Caco-2 (cell line): Measurements from ENCODE around the gene SRGAP3. TPM values are rescaled to one million over a fixed set of nuclear protein-coding genes. Genes with fewer than 3 reads are reported as not detected.

Experiments
- BruUV-seq: library from RNA; stranded (reverse); fragments of 400-500 nt; replicated peaks from 2 replicates; lab custom pipeline; 2021; lab: Mats Ljungman, UMichigan
- CTCF ChIA-PET: fragments of 300-600 bp; sonication (Branson Sonifier 250); formaldehyde crosslinking; loops from one replicate; lab custom pipeline; 2022; ENCODE audit warnings: antibody characterized with exemption; lab: Charles Lee
- POLR2A ChIA-PET: fragments of 300-600 bp; sonication (Branson Sonifier 250); formaldehyde crosslinking; loops from one replicate; lab custom pipeline; 2022; ENCODE audit warnings: antibody characterized with exemption; lab: Charles Lee
- DNase-seq, 2 experiments: peaks; one replicate each; pipeline versions ENCODE4 v3.0.0 to v3.0.0-alpha.2; 2020 to 2022
- H3K27me3 ChIP-seq: replicated peaks from 2 replicates; pipeline ENCODE4 v1.6.0; 2011; ENCODE audit warnings: low read length; ENCODE audit not compliant: control insufficient read depth, insufficient read depth
- H3K36me3 ChIP-seq: 2 replicates; pipeline ENCODE4 v1.5.1; 2011; ENCODE audit warnings: low read length; ENCODE audit not compliant: control insufficient read depth, insufficient read depth
- H3K4me1 ChIP-seq: fragments of 250-450 bp; sonication (Bioruptor Pico); 2 replicates; pipeline ENCODE4 v1.5.1; 2020; ENCODE audit warnings: mild to moderate bottlenecking
- H3K4me3 ChIP-seq: 2 replicates; pipeline ENCODE4 v1.5.1; 2011; ENCODE audit warnings: low read depth, mild to moderate bottlenecking, control low read depth, low read length
- H3K9me3 ChIP-seq: fragments of 250-450 bp; sonication (Bioruptor Pico); 2 replicates; pipeline ENCODE4 v1.5.1; 2020; ENCODE audit warnings: mild to moderate bottlenecking, moderate library complexity
- H3K27ac Mint-ChIP-seq: one replicate; pipeline ENCODE4 v1.8.0; 2022; ENCODE audit warnings: mixed read lengths; ENCODE audit not compliant: unreplicated experiment
- H3K27me3 Mint-ChIP-seq: one replicate; pipeline ENCODE4 v1.8.0; 2022; ENCODE audit warnings: mixed read lengths; ENCODE audit not compliant: insufficient read depth, unreplicated experiment
- H3K36me3 Mint-ChIP-seq: one replicate; pipeline ENCODE4 v1.8.0; 2022; ENCODE audit warnings: mild to moderate bottlenecking, mixed read lengths; ENCODE audit not compliant: insufficient read depth, unreplicated experiment
- H3K4me1 Mint-ChIP-seq: one replicate; pipeline ENCODE4 v1.8.0; 2022; ENCODE audit warnings: low read depth, mixed read lengths; ENCODE audit not compliant: unreplicated experiment
- H3K4me3 Mint-ChIP-seq: one replicate; pipeline ENCODE4 v1.8.0; 2022; ENCODE audit warnings: mild to moderate bottlenecking, moderate library complexity, mixed read lengths; ENCODE audit not compliant: unreplicated experiment
- H3K9me3 Mint-ChIP-seq: one replicate; pipeline ENCODE4 v1.8.0; 2022; ENCODE audit warnings: mixed read lengths; ENCODE audit not compliant: unreplicated experiment
- intact Hi-C: fragments of 100-400 bp; cut with micrococcal nuclease; formaldehyde crosslinking; loops from one replicate; pipeline ENCODE4 v1.10.0; 2022; ENCODE audit not compliant: unreplicated experiment
- total RNA-seq: library from RNA; stranded (reverse); gene quantifications from 2 replicates; pipeline ENCODE4 v1.2.3, GENCODE V29; 2022
- TF ChIP-seq, protein P1 (sequence below), 2 experiments: fragments of 200-600 bp in 1 of 2; IDR thresholded peaks; 1 replicate in 1 of 2; 2 replicates in 1 of 2; pipeline versions ENCODE4 v1.5.1 to v1.8.0; 2011 to 2022; ENCODE audit warnings: antibody characterized with exemption in 1 of 2, control low read depth in 1 of 2, inconsistent platforms in 1 of 2, low read depth in 1 of 2, low read length in 1 of 2, mild to moderate bottlenecking in 1 of 2, moderate library complexity in 1 of 2; ENCODE audit not compliant: insufficient read depth in 1 of 2, severe bottlenecking in 1 of 2, unreplicated experiment in 1 of 2

Gene SRGAP3
- total RNA-seq, 1 experiment from 2014 or later, result 1.3 TPM

DNA sequence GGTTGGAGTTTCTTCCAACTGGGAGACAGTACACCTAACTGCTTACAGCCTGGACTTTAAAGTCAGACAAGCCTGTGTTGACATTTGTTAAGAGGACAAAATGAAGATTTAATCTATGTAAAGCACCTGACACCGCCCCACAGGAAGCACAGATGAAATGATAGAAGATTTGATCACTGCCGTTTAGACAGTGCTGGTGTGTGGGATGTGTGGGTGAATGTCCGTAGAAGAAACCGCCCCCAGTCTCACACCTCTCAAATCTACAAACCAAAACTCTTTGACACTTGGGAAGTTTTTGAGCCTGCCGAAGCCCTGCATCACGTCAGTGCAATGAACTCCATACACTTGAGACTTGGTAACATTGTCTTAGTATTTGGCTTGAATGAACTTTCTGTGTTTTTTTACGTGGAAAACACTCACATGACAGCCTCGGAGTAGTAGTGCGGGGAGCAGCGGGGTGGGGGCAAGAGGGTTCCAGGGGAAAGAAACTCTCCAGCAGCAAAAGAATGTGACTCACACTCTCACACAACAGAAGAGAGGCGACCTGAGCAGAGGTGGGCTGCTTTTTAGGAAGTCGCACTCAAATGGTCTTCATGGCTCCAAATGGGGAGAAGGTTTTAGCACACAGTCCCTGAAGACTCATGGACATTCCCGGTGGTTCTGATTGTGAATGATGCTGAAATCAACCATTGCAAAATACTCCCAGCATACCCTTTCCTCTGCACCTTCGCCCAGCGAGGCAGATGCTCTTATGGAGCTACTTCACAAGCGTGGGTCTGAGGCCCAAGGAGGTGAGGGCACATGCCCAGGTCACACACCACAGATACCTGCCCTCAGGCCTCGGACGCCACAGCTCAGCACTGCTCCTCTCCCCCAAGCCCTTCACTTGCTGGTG, 79.2 kb downstream of the SRGAP3 start:
- BruUV-seq, result no TSS peak
- no peak overlapping the region for H3K4me3 ChIP-seq
- Mint-ChIP-seq H3K4me3 (no peak overlapping the region), H3K27ac (no peak overlapping the region), H3K36me3 (no peaks in the 10 kb centered on the region), H3K9me3 (no peaks in the 10 kb centered on the region), H3K4me1 (no peaks in the 10 kb centered on the region), H3K27me3 (peaks cover 5% of the 10 kb centered on the region)
- ChIA-PET CTCF (no interaction called here), POLR2A (no interaction called here)
- DNase-seq, result no peak
- TF ChIP-seq, protein P1, sequence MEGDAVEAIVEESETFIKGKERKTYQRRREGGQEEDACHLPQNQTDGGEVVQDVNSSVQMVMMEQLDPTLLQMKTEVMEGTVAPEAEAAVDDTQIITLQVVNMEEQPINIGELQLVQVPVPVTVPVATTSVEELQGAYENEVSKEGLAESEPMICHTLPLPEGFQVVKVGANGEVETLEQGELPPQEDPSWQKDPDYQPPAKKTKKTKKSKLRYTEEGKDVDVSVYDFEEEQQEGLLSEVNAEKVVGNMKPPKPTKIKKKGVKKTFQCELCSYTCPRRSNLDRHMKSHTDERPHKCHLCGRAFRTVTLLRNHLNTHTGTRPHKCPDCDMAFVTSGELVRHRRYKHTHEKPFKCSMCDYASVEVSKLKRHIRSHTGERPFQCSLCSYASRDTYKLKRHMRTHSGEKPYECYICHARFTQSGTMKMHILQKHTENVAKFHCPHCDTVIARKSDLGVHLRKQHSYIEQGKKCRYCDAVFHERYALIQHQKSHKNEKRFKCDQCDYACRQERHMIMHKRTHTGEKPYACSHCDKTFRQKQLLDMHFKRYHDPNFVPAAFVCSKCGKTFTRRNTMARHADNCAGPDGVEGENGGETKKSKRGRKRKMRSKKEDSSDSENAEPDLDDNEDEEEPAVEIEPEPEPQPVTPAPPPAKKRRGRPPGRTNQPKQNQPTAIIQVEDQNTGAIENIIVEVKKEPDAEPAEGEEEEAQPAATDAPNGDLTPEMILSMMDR (IDR thresholded peaks at IDR 0.05; ENCODE audit: insufficient read depth in 1 of 2, low read depth in 1 of 2, low read length in 1 of 2, severe bottlenecking in 1 of 2, unreplicated experiment in 1 of 2), result no peak
- intact Hi-C loops, result no loop called here
- no peaks in the 10 kb centered on the region for H3K36me3 ChIP-seq
- no peaks in the 10 kb centered on the region for H3K27me3 ChIP-seq
- no peaks in the 10 kb centered on the region for H3K9me3 ChIP-seq
- no peaks in the 10 kb centered on the region for H3K4me1 ChIP-seq

DNA sequence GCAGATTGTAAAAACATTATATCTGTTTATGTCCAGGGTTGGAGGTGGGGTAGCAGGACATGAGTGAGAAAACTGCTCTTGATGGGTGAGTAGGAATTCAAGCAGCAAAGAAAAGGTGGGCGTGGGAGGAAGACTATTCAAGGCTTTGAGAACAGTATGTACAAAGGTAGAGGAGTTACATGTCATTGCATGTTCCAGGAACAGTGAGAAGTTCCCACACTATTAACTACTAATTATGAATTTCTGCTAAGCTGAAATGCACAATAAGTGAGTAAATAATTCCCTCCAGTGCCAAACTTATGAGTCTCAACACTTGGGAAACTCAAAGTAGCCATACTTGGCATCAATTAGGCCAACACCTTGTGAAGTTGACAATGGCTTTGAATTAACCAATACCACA, 80.1 kb downstream of the SRGAP3 start:
- Mint-ChIP-seq H3K36me3 (no peaks in the 10 kb centered on the region), H3K4me1 (no peaks in the 10 kb centered on the region)
- CTCF ChIA-PET, result no interaction called here

DNA sequence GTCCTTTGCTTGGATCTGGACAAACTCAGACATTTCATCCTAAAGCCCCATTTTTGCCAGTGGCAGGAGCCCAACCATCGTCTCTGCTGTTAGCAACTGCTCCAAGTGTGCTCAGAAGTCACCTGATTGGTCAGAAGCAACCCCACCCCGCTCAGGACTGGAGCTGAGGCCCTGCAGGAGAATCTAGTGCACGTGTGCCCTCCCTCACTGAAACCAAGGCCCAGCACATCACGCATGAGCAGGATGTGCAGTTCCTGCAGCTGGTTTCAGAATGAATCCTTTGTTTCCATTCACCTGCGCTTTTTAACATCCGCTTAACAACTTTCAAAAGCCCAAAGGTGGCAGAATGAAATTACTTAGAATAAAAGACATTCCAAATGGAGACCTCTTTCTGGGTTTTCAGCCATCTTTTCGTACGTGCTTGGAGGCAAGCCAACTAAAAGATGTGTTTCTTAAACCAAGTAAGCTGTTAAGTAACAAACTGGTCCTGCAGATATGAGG, 81.2 kb downstream of the SRGAP3 start:
- POLR2A ChIA-PET, result no interaction called here
- intact Hi-C loops, result no loop called here
- no TSS peak for BruUV-seq

More for the DNA sequence above, 80.1 kb downstream of the SRGAP3 start:
- Histone ChIP-seq H3K36me3 (no peaks in the 10 kb centered on the region), H3K9me3 (no peaks in the 10 kb centered on the region), H3K4me1 (peaks cover 8% of the 10 kb centered on the region; the same call in 1 of the 2 replicates), H3K27me3 (no peaks in the 10 kb centered on the region), H3K4me3 (no peak overlapping the region)
- Mint-ChIP-seq H3K27me3 (peaks cover 5% of the 10 kb centered on the region), H3K27ac (no peak overlapping the region), H3K4me3 (no peak overlapping the region), H3K9me3 (no peaks in the 10 kb centered on the region)
- no TSS peak for BruUV-seq
- POLR2A ChIA-PET, result no interaction called here
- no peak for DNase-seq
- intact Hi-C loops, result no loop called here
- TF ChIP-seq, protein P1 (IDR thresholded peaks at IDR 0.05; ENCODE audit: insufficient read depth in 1 of 2, low read depth in 1 of 2, low read length in 1 of 2, severe bottlenecking in 1 of 2, unreplicated experiment in 1 of 2), result no peak

More for the DNA sequence above, 81.2 kb downstream of the SRGAP3 start:
- Histone ChIP-seq H3K9me3 (no peaks in the 10 kb centered on the region), H3K27me3 (no peaks in the 10 kb centered on the region), H3K36me3 (no peaks in the 10 kb centered on the region), H3K4me1 (peaks cover 9% of the 10 kb centered on the region; the same call in 1 of the 2 replicates), H3K4me3 (no peak overlapping the region)
- no peaks in the 10 kb centered on the region for H3K36me3 Mint-ChIP-seq
- DNase-seq, result no peak
- H3K9me3 Mint-ChIP-seq, result no peaks in the 10 kb centered on the region
- no peak overlapping the region for H3K27ac Mint-ChIP-seq
- no peaks in the 10 kb centered on the region for H3K27me3 Mint-ChIP-seq
- no peaks in the 10 kb centered on the region for H3K4me1 Mint-ChIP-seq
- H3K4me3 Mint-ChIP-seq, result no peak overlapping the region
- TF ChIP-seq, protein P1 (IDR thresholded peaks at IDR 0.05; ENCODE audit: insufficient read depth in 1 of 2, low read depth in 1 of 2, low read length in 1 of 2, severe bottlenecking in 1 of 2, unreplicated experiment in 1 of 2), result no peak
- CTCF ChIA-PET, result no interaction called here
